Left forelimb (tissue), 1 donor: ENCODE results near the gene MYO10.
"Not testable (repeated sequence)": the region's sequence is repeated elsewhere in the genome, so short reads cannot be mapped to it uniquely, and the experiment has no call there.

ENCODE experiments used
- DNase-seq: peaks from one replicate; pipeline ENCODE4 v3.0.0-alpha.2; 2018; ENCODE audit warnings: low spot score

Gene MYO10

DNA sequence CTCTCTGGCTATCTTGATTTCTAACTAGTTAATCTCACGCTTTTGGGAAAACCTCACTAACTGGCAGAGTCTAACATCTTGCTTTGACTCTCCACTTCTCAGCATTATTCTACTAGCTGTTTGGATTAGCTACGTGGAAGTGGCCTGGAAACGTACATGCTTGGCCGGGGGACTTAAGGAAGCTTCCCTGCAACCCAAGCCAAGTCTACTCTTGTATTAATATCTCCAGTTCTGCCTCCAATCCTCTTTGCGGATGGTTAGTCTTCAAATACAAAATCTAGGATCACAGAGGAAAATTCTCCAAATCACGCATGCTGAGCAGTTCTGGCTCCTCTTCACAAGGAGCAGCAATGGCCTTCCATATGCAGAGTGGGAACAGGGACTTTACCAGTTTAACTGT is 267.5 kb downstream of the MYO10 start:
- DNase-seq, result no peak

DNA sequence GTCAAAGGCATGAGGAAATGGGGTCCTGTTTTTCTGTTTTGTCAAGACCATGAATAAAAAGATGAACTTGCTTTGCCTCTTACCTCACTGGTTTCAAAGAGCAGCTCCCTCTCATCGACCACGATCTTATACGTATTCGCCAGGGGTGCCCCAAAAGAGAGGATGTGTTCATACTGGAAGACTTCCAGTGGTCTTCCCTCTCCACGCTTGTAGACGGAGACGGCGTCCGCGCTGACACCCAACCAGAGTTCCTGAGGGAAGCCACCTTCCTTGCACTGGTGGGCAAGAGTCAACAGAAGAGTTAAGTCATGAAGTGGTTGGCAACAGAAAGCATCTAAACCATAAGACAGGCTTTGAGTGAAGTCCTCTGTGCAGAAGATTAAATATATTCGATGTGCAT is 267.9 kb downstream of the MYO10 start:
- no peak for DNase-seq

DNA sequence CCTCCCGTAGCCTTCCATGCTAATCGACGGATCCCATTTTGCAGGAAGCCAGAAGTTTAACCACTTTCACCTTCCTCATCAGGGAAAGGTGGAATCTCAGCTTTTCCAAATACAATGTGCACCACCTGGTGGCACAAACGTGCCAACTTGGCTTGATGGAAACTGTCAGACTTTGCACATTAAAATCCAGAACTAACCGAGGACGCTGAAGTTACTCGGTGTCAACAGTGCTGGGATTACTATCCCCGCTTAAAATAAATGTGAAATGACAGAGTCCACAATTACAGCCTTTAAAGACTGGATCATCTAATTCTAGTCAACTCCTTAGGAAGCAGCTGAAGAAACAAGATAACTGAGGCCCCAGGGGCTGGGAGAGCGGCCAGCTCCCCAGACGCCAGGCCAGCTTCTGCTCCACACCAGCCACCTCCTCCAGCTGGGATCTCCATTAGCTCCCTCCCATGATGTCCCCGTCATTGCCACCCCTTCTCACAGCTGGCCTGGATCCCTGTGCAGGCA is 269.1 kb downstream of the MYO10 start:
- DNase-seq, result no peak

DNA sequence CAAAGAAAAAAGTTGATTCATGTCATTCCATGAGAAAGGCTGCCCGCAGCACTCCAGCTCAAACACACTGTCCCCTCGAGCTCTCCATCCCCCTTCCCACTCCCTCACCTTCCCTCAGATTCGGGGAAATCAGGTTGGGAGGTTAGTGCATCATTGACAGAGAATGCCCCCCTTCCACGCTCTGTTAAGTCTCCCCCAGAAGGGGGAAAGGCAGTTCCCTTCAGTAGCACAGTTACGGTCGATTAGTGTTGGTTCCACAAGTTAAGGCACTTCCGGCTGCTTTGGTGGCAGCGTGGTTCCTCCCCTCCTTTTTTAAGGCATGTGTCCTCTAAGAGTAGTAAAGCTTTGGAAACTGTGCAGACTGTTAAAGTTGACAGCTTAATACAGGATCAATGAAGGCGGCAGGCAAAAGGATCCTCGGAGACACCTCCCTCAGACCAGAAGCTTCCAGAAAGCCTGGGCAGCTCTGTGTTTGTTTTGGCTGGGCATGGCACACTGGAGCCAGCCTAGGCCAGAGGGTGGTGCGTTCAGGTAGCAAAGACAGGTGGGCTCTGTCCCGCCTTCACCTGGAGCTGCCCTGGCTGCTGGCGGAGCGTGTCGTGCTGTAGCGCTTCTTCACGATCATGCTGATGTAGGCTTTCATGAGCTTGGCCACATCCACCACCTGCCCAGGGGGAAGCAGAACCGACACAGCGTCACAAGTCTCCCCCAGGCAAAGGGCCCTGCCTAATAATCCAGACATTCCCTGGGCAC is 269.8 kb downstream of the MYO10 start:
- DNase-seq, result no peak

DNA sequence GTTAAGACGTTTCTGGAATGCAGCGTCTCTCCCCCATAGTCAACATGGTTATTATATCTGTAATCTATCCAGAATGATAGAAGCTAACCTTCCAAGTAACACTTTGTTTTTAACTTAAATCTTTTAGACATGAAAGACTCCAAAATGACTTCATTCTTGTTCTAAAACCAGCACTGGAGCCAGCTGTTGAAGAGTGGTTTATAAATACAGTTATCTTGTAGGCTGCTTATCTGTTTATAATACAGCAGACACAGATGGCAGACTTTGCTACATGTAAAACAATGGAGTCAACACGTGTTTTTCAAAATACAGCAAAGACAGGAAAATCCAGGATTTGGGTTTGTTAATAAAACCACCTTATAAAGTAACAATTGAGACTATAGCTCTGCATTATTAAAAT is 270.5 kb downstream of the MYO10 start:
- DNase-seq, result no peak

DNA sequence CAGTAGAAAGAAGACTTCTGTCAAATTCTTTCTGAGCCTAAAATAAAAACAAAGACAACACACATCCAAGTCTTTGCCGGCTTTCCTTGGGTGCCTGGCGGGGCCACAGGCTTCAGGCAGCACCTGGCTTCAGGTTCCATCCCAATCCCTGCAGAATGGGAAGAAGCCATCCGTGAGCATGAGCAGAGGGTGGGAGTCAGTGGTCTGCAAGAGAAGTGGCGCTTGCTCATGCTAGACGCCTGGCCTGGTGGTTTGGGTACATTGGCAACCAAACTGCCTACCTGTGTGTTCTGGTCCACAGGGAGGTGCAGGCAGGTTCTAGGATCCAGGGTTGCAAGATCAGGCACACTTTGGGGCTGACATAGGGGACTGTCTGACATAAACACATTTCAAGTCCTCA is 271.7 kb downstream of the MYO10 start:
- DNase-seq, result no peak

DNA sequence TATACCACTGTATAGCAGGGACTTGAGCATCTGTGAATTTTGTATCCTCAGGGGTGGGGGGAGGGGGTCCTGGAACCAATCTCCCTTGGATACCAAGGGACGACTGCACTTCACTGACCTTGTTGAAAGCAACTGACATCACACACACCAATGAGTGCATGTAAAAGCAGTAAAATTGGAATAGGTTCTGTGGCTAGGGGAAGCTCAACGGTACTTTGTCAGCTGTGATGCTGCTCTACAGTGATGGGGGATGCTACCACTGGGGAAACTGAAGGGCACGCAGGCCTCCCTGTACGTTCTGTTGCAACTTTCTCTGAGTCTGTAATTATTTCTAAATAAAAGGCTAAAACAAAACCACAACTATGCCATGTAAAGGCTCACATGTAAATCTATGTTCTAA is 272.2 kb downstream of the MYO10 start:
- no peak for DNase-seq

DNA sequence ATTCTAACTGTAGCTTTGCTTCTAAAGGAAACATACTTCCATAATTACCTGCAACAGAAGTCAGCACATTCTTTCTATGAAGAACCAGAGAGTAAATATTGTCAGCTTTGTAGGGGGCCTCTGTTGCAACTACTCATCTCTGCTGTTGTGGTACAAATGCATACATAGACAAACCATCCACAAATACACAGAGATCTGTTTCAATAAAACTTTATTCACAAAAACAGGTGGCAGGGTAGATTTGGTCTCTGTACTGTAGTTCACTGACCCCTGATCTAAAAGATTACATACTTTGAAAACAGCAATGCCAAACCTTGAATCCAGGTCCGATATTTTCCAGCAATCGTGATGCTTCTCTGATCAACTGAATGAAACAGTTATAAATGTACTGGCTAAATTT is 274.4 kb downstream of the MYO10 start:
- DNase-seq, result no peak

DNA sequence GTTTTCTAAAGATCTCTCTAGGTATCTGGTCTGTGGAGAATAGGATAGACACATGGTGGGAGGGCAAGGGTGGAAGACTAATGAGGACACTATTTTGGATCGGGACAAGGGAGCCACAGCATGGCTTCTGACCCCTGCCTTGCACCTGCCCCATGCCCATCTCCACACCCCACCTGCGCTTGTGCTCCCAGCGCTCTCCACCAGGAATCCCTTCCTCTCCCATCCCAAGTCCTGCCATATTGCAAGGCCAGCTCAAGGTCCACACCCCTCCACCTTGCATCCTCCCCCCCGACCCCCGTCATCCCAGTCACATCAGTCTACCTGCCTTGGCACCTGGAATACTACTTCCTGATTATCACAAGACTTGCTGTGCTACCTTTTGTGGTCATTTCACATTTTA is 275.1 kb downstream of the MYO10 start:
- no peak for DNase-seq

DNA sequence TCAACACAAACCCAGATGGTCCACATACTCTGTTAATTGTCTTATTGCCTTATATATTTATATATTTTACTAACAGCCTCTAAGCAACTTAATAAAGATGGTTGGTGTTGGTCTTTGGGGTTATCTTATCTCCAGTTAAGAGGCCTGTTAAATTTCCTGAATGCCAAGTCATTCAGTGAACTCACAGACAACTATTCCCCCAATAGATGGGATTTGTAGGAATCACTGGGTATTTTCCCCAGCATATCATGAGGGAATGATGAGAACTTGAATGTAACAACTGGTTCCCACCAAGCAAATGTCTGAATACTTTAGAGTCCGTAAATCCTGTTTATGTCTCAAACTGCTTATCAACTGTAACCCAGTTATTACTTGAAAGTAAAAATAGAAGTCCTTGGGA is 276.6 kb downstream of the MYO10 start:
- DNase-seq, result no peak

DNA sequence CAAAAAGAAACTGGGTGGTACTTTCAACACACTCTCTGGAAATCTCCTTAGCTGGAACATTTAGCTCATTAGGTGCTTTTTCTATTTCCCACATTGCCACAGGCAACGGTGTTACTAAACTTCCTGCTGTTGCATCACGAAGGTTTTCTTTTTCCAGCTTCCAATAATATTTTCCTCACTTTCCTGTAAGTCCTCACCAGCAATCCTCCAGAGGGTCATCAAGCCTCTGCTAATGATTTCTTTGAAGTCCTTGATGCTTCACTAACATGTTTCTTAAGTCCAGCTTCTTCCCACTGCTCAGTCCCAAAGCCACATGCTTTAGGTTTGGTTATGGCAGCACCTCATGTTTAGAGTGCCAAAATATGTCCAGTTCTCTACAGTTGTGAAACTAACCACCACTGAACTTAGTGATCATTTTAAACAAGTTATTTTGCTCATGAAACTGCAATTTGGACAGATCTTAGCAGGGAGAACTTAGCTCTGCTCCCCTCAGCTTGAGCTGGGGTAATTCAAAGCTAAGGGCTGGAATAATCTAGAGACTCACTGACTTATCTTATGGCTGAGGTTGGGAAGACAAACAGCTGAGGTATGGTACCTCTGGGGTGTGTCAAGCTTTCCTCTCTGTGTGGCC is 279.4 kb downstream of the MYO10 start:
- no peak for DNase-seq

DNA sequence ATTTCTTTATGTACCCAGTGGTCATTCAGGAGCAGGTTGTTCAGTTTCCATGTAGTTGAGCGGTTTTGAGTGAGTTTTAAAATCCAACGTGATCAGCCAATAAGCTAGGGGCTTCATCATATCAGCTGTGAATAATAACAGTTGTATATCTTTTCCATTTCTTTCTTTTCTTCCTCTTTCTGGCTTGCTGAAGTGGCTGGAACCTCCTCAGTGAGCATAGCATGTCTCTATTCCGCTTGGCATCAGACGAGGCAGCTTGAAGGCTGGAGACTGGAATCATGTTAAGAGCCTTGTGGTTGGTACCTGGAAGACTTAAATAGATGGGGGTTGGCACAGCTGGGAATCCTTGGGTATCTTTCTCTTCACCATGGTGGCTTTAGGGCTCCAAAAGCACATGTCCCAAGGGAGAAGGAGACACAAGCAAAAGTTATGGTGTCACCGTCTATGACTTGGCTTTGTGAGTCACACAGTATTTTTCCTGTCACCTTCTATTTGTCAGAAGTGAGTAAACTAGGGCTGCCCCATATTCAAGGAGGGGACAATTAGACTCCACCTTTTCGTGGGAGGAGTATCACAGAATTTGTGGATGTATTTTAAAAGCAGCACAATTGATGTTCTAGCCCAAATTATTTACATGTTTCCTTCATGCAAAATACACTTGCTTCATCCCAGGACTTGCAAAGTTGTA is 281.3 kb downstream of the MYO10 start:
- DNase-seq, result no peak

DNA sequence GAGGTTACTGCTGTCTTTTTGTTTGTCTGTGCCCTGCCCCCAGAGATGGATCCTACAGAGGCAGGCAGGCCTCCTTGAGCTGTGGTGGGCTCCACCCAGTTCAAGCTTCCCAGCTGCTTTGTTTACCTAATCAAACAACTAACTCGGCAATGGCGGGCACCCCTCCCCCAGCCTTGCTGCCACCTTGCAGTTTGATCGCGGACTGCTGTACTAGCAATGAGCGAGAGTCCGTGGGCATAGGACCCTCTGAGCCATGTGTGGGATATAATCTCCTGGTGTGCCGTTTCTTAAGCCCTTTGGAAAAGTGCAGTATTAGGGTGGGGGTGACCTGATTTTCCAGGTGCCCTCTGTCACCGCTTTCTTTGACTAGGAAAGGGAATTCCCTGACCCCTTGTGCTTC is 287.3 kb downstream of the MYO10 start:
- DNase-seq, result not testable (repeated sequence)

DNA sequence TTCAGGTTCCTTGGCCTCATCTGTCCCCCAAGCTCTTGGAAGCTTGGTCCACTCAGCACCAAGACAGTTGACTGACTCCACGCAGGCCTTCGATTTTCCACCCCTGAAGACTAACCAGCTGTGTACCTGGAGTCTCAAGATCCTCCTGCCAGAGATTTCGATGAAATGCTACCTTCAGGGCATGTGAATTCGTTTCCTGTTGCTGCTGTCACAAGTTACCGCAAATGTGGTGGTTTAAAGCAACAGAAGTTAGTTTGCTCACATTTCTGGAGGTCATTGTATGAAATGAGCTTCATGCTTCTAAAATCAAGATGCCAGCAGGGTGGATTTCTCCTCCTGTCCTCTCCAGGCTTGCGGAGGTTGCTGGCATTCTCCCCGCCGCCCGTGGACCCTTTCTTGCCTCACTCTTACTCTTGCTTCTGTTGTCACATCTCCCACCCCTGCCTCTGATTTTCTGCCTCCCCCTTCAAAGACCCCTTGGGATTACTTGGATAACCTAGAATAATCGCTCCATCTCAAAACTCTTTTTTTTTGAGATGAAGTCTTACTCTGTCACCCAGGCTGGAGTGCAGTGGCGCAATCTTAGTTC is 291.7 kb downstream of the MYO10 start:
- DNase-seq, result no peak

DNA sequence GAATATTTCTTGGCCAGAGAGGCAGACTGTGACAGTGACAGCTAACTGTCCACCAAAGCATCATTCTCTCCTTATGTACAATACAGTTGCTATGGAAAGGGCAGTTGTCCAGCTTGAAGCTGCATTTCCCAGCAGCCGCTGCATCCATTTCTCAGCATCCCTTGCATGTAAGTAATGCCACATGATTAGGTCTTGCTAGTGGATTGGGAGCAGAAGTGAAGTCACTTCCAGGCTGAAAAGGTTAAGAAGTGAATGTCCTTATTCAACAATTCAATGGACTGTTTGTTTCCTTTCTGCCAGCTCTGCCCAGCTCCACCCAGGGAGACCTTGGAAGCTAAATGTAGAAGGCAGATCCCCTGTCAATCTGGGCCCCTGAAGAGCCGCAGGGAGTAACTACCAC is 293.2 kb downstream of the MYO10 start:
- DNase-seq, result no peak

DNA sequence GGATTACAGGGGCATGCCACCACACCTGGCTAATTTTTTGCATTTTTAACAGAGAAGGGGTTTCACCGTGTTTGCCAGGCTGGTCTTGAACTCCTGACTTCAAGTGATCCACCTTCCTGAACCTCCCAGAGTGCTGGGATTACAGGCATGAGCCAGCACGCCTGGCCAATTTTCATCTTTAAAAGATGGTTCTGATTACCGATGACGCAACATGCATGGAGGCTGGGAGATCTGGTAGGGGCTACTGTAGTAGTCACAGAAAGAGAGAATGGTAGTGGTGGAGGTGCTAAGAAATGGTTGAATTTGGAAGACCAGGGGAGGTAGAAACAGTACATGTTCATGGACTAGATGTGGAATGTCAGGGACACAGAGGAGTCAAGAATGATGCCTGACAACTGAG is 296.9 kb downstream of the MYO10 start:
- DNase-seq, result no peak

DNA sequence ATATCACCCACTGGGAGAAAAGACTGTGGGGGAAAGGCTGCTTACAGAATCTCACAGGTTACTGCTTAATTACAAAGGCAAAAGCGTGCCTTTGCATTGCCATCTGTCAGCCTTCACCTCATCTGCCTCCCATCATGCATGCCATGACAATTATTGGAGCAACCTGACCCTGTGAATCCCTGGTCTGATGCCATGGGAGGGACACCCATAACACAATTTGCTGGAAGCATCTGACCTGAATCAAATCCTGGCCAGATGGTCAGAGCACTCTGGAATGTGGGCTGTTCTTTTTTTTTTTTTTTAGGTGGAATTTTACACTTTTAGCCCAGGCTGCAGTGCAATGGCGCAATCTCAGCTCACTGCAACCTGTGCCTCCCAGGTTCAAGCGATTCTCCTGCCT is 307.7 kb downstream of the MYO10 start:
- DNase-seq, result no peak

DNA sequence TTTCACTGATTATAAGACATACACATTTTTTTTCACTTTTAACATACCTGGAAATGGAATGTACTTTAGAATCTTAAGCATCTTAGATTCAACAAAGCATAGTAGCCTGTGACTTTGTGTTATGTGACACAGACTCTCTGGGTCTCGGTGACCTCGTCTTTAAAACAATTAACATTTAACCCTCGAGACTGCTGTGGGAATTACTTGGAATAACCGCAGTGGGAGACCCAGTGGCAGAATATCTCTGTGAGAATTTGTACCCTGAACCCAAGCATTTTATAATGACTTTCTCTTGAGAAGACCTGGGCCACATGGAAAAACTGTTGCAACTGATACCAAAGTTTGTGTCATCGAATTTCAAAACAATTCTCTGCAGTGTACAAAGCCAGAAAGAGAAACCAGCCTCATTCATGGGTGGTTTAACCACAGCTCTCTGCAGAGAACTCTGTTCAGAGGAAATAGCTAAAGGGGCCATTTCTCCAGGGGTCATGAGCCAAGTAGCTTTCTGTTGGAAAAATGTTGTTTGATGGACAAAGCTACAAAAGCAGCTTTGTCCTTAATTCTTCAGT is 309.3 kb downstream of the MYO10 start:
- DNase-seq, result no peak

DNA sequence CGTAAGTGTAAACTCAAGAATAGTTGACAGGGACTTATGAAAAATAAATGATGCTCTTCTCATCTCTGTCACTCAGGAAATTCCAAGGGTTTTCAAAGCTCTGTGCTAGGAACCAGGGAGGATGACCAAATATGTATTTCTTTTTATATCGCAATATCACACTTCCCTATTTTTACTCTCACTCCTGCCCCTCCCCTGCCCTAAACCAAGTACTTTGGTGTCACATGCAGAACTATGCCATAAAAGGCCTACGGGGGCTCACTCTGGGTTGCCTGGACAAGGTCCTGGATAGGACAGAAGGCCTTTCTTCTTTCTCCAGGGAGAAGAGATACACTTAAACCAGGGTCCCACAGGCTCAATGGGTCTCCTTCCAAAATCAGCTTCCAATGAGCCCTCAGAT is 311.0 kb downstream of the MYO10 start:
- DNase-seq, result no peak

DNA sequence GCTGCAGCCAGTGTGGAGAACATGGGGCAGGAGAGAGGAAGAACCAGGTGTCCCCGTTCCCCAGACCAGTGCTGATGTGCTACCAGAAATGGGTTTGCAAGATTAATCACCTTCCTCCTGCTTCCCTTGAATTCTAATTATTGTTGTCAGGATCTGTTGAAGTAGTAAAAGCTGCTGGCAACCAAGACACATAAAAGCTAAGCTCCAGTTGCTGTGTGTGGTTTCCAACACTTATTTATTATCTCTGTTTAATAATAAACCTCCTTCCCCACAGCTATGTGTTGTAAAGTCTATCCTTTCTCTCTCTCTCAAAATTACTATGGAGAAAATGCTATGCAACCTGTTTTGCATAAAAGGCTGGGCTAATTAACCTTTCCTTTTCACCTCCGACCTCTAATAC is 317.0 kb downstream of the MYO10 start:
- no peak for DNase-seq

DNA sequence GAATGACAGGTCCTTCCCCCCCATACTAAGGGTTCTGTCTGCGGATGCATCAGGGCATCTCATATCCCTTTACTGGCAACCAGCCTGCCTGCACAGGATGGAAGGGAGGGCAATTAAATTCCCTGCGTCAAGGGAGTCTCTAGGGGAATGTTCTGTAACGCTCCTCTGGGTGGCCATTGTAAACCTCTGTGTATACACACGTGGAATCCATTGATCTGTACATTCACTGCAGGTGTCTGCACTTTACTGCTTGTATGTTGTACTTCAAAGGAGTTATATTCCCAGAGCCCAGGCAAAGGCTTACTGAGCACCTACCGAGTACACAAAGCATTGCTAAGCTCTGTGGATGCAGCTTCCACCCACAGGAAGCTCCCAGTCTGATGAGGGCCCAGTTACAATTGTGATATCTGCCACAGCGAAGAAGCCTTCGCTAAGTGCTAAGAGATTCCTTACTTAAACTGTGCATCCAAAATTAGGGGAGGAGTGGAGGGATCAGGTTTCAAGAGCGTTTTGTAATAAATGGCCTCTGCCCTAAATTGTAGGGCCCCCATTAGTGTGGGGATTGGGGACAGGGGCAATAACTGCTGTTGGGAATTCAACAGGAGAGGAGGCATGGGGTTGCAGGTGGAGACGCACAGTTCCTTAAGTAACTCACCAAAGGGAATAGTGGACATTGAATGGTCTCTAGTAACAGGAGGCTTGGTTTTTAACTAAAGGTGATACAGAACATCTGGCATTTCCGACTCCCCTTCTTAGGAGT is 317.8 kb downstream of the MYO10 start:
- DNase-seq, result no peak
